ENCODE measurements around the gene TLE1. TPM values are rescaled to one million over a fixed set of nuclear protein-coding genes. Genes with fewer than 3 reads are reported as not detected.

TLE1 gene
- total and polyA plus RNA-seq, 4 experiments from 2014 or later: 0.49 to 3.8 (median 1.6) TPM

DNA sequence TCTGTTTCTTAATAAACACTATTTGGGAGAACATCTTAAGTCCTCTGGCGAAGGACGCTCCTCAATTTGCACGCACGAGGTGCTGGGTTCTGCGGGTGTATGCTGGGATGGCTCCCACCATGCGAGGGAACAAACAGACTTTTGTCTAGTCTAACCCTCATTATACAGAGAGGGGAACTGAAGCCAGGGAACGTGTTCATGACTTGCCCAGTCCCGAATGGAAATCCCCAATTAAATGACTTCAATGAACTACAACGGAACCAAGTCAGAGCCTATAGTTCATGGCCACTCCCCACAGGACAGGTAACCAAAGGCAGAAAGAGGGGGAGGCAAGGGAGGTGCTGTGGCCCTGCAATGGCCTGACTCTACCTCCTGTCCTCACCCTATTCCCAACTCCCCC lies 9.3 kb downstream of the TLE1 start:
- no peak overlapping the region for H3K27ac Mint-ChIP-seq
- ChIA-PET CTCF (ENCODE audit: partially characterized antibody) (no interaction called here), POLR2A (ENCODE audit: partially characterized antibody) (no interaction called here)
- H3K4me3 ChIP-seq (ENCODE audit: low read length in 2 of 2): no peak overlapping the region
- peaks cover 4 to 8% (median 6%) of the 10 kb centered on the region in 4 donors for H3K4me1 Mint-ChIP-seq
- H3K4me1 ChIP-seq (ENCODE audit: insufficient read depth, low read length): peaks cover 6% of the 10 kb centered on the region
- no peak for DNase-seq
- peaks cover 0 to 3% of the 10 kb centered on the region in 2 donors for H3K27me3 Mint-ChIP-seq
- H3K36me3 ChIP-seq (ENCODE audit: insufficient read depth, low read length): no peaks in the 10 kb centered on the region
- no peak overlapping the region for H3K27ac ChIP-seq (ENCODE audit: low read depth, low read length)
- H3K9me3 Mint-ChIP-seq: peaks cover 0 to 3% (median 0%) of the 10 kb centered on the region in 8 donors
- H3K4me3 Mint-ChIP-seq: no peak overlapping the region
- intact Hi-C loops (cut with micrococcal nuclease): no loop called here
- H3K27me3 ChIP-seq (ENCODE audit: insufficient read depth, low read length): no peaks in the 10 kb centered on the region
- no peaks in the 10 kb centered on the region for H3K36me3 Mint-ChIP-seq
- no peaks in the 10 kb centered on the region for H3K9me3 ChIP-seq (ENCODE audit: control insufficient read depth in 1 of 2, low read length in 2 of 2)

- Mint-ChIP-seq H3K27ac (no peak overlapping the region), H3K36me3 (no peaks in the 10 kb centered on the region), H3K9me3 (peaks cover 0 to 3% (median 0%) of the 10 kb centered on the region in 8 donors), H3K4me3 (no peak overlapping the region), H3K4me1 (peaks cover 4 to 8% (median 6%) of the 10 kb centered on the region in 4 donors), H3K27me3 (peaks cover 0 to 3% of the 10 kb centered on the region in 2 donors)
- no peaks in the 10 kb centered on the region for H3K36me3 ChIP-seq (ENCODE audit: insufficient read depth, low read length)
- CTCF ChIA-PET (ENCODE audit: partially characterized antibody): no interaction called here
- intact Hi-C loops (cut with micrococcal nuclease): no loop called here
- H3K4me3 ChIP-seq (ENCODE audit: low read length in 2 of 2): no peak overlapping the region
- H3K4me1 ChIP-seq (ENCODE audit: insufficient read depth, low read length): peaks cover 6% of the 10 kb centered on the region
- no peaks in the 10 kb centered on the region for H3K9me3 ChIP-seq (ENCODE audit: control insufficient read depth in 1 of 2, low read length in 2 of 2)
- POLR2A ChIA-PET (ENCODE audit: partially characterized antibody): no interaction called here
- H3K27ac ChIP-seq (ENCODE audit: low read depth, low read length): no peak overlapping the region
- H3K27me3 ChIP-seq (ENCODE audit: insufficient read depth, low read length): no peaks in the 10 kb centered on the region
- no peak for DNase-seq
Observed at GRCh38 chr9:81678088-81678487, 11.3 kb downstream of the TLE1 start.

DNA sequence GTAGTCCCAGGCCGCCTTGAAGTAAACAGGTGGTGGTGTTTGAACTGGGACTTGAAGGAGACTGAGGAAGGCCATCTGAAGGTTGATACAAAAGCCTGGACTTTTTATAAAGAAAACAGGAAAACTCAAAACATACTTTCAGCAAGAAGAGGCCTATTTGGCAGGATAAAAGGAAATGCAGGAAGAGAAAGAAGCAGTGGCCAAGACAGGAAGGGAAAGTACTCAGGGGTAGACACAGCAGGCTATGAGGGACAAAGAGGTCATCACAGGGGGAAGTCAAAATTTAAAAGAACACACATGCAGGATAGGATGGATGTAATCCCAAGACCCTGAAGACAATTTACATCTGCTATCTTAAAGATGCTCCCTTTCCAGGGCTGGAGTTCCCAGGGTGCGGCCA lies 13.0 kb downstream of the TLE1 start:
- POLR2A ChIA-PET (ENCODE audit: partially characterized antibody): no interaction called here
- DNase-seq: no peak

GRCh38 chr9:81673310-81673709 lies 16.0 kb downstream of the TLE1 start:
- no peak overlapping the region for H3K4me3 Mint-ChIP-seq

More for the DNA sequence above, 13.0 kb downstream of the TLE1 start:
- H3K27ac ChIP-seq (ENCODE audit: low read depth, low read length): no peak overlapping the region
- Mint-ChIP-seq H3K4me1 (no peaks in the 10 kb centered on the region), H3K27me3 (no peaks in the 10 kb centered on the region), H3K4me3 (no peak overlapping the region), H3K9me3 (peaks cover 0 to 3% (median 0%) of the 10 kb centered on the region in 8 donors), H3K36me3 (no peaks in the 10 kb centered on the region), H3K27ac (no peak overlapping the region)
- intact Hi-C loops (cut with micrococcal nuclease): no loop called here
- H3K36me3 ChIP-seq (ENCODE audit: insufficient read depth, low read length): no peaks in the 10 kb centered on the region
- CTCF ChIA-PET (ENCODE audit: partially characterized antibody): no interaction called here
- no peak overlapping the region for H3K4me3 ChIP-seq (ENCODE audit: low read length in 2 of 2)
- H3K27me3 ChIP-seq (ENCODE audit: insufficient read depth, low read length): no peaks in the 10 kb centered on the region
- H3K4me1 ChIP-seq (ENCODE audit: insufficient read depth, low read length): no peaks in the 10 kb centered on the region
- no peaks in the 10 kb centered on the region for H3K9me3 ChIP-seq (ENCODE audit: control insufficient read depth in 1 of 2, low read length in 2 of 2)

GRCh38 chr9:81671880-81672280 lies 17.5 kb downstream of the TLE1 start:
- intact Hi-C loops (cut with micrococcal nuclease): no loop called here

More at GRCh38 chr9:81673310-81673709, 16.0 kb downstream of the TLE1 start:
- no peak overlapping the region for H3K27ac ChIP-seq (ENCODE audit: low read depth, low read length)
- DNase-seq: no peak
- H3K27me3 ChIP-seq (ENCODE audit: insufficient read depth, low read length): no peaks in the 10 kb centered on the region
- H3K9me3 ChIP-seq (ENCODE audit: control insufficient read depth in 1 of 2, low read length in 2 of 2): no peaks in the 10 kb centered on the region
- intact Hi-C loops (cut with micrococcal nuclease): no loop called here
- no peaks in the 10 kb centered on the region for H3K36me3 ChIP-seq (ENCODE audit: insufficient read depth, low read length)
- no peak overlapping the region for H3K4me3 ChIP-seq (ENCODE audit: low read length in 2 of 2)
- H3K27ac Mint-ChIP-seq: no peak overlapping the region
- H3K27me3 Mint-ChIP-seq: no peaks in the 10 kb centered on the region
- no peaks in the 10 kb centered on the region for H3K36me3 Mint-ChIP-seq
- peaks cover 0 to 4% (median 0%) of the 10 kb centered on the region in 8 donors for H3K9me3 Mint-ChIP-seq
- H3K4me1 Mint-ChIP-seq: no peaks in the 10 kb centered on the region
- CTCF ChIA-PET (ENCODE audit: partially characterized antibody): no interaction called here
- POLR2A ChIA-PET (ENCODE audit: partially characterized antibody): no interaction called here
- H3K4me1 ChIP-seq (ENCODE audit: insufficient read depth, low read length): no peaks in the 10 kb centered on the region

GRCh38 chr9:81669866-81670265 lies 19.5 kb downstream of the TLE1 start:
- no peaks in the 10 kb centered on the region for H3K36me3 Mint-ChIP-seq
- ChIA-PET POLR2A (ENCODE audit: partially characterized antibody) (no interaction called here), CTCF (ENCODE audit: partially characterized antibody) (no interaction called here)
- no peaks in the 10 kb centered on the region for H3K4me1 ChIP-seq (ENCODE audit: insufficient read depth, low read length)
- H3K4me1 Mint-ChIP-seq: no peaks in the 10 kb centered on the region
- no peaks in the 10 kb centered on the region for H3K27me3 ChIP-seq (ENCODE audit: insufficient read depth, low read length)
- no peak overlapping the region for H3K4me3 ChIP-seq (ENCODE audit: low read length in 2 of 2)
- no peak overlapping the region for H3K4me3 Mint-ChIP-seq
- no peak for DNase-seq
- no peaks in the 10 kb centered on the region for H3K36me3 ChIP-seq (ENCODE audit: insufficient read depth, low read length)
- H3K27ac Mint-ChIP-seq: no peak overlapping the region
- intact Hi-C loops (cut with micrococcal nuclease): no loop called here
- no peaks in the 10 kb centered on the region for H3K9me3 ChIP-seq (ENCODE audit: control insufficient read depth in 1 of 2, low read length in 2 of 2)
- H3K27ac ChIP-seq (ENCODE audit: low read depth, low read length): no peak overlapping the region
- H3K9me3 Mint-ChIP-seq: peaks cover 0 to 5% (median 0%) of the 10 kb centered on the region in 8 donors
- H3K27me3 Mint-ChIP-seq: no peaks in the 10 kb centered on the region

More at GRCh38 chr9:81671880-81672280, 17.5 kb downstream of the TLE1 start:
- H3K36me3 Mint-ChIP-seq: no peaks in the 10 kb centered on the region
- Histone ChIP-seq H3K9me3 (ENCODE audit: control insufficient read depth in 1 of 2, low read length in 2 of 2) (no peaks in the 10 kb centered on the region), H3K36me3 (ENCODE audit: insufficient read depth, low read length) (no peaks in the 10 kb centered on the region), H3K4me1 (ENCODE audit: insufficient read depth, low read length) (no peaks in the 10 kb centered on the region), H3K27ac (ENCODE audit: low read depth, low read length) (no peak overlapping the region), H3K27me3 (ENCODE audit: insufficient read depth, low read length) (no peaks in the 10 kb centered on the region), H3K4me3 (ENCODE audit: low read length in 2 of 2) (no peak overlapping the region)
- H3K4me3 Mint-ChIP-seq: no peak overlapping the region
- no peak overlapping the region for H3K27ac Mint-ChIP-seq
- no peak for DNase-seq
- H3K9me3 Mint-ChIP-seq: peaks cover 0 to 5% (median 0%) of the 10 kb centered on the region in 8 donors
- ChIA-PET POLR2A (ENCODE audit: partially characterized antibody) (no interaction called here), CTCF (ENCODE audit: partially characterized antibody) (no interaction called here)
- H3K4me1 Mint-ChIP-seq: no peaks in the 10 kb centered on the region
- H3K27me3 Mint-ChIP-seq: no peaks in the 10 kb centered on the region

DNA sequence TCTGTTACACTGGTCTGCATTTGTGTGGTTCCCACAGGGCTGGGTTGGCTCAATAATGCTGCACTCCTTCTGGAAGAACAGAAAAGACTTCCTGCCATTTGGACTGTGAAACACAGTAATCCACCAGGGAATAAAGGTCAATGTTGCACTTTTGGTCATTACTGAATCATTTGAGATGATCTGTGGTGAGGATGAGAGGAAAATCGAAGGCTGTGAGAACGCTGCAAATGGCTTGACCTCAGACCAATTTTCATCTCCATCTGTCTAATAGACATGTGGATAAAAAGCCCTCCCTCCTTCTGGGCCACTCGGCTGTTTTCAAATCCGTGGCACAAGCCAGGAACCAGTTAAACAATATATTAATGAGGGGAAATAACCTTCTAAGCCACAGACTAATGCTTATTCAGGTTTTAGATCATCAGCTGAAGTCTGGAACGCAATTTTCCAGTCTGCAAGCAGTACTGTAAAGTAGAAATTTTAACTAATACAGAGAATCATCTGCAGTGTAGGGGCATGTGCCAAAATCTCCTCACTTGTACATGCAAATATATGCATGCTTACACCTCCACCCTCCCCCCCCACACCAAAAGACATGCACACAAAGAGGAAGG lies 20.2 kb downstream of the TLE1 start:
- H3K4me1 Mint-ChIP-seq: no peaks in the 10 kb centered on the region
- Histone ChIP-seq H3K36me3 (ENCODE audit: insufficient read depth, low read length) (no peaks in the 10 kb centered on the region), H3K4me1 (ENCODE audit: insufficient read depth, low read length) (no peaks in the 10 kb centered on the region), H3K27ac (ENCODE audit: low read depth, low read length) (no peak overlapping the region), H3K27me3 (ENCODE audit: insufficient read depth, low read length) (no peaks in the 10 kb centered on the region), H3K4me3 (ENCODE audit: low read length in 2 of 2) (no peak overlapping the region), H3K9me3 (ENCODE audit: control insufficient read depth in 1 of 2, low read length in 2 of 2) (no peaks in the 10 kb centered on the region)
- CTCF ChIA-PET (ENCODE audit: partially characterized antibody): no interaction called here
- no peaks in the 10 kb centered on the region for H3K36me3 Mint-ChIP-seq
- H3K27ac Mint-ChIP-seq: no peak overlapping the region
- POLR2A ChIA-PET (ENCODE audit: partially characterized antibody): no interaction called here
- H3K4me3 Mint-ChIP-seq: no peak overlapping the region
- intact Hi-C loops (cut with micrococcal nuclease): no loop called here
- DNase-seq: no peak
- no peaks in the 10 kb centered on the region for H3K27me3 Mint-ChIP-seq
- peaks cover 0 to 5% (median 0%) of the 10 kb centered on the region in 8 donors for H3K9me3 Mint-ChIP-seq

DNA sequence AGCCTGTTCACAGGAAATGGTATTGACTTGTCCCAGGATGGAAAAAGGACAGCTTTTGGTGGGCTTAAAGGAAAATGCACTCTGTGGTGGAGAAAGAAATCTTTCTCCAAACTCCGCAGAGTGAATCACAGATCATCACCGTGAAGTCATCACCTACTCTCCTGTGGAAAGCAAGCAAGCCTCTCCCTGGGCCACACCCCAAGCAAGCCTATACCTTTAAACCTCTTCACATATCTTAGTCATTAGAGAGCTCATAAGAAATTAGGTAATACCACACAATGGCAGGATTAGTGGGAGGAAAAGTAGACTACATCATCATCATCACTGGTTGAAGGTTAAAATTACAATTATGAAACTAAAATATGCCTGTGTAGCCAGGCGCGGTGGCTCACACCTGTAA lies 23.2 kb downstream of the TLE1 start:
- Histone ChIP-seq H3K9me3 (ENCODE audit: control insufficient read depth in 1 of 2, low read length in 2 of 2) (no peaks in the 10 kb centered on the region), H3K27ac (ENCODE audit: low read depth, low read length) (no peak overlapping the region), H3K4me3 (ENCODE audit: low read length in 2 of 2) (no peak overlapping the region), H3K4me1 (ENCODE audit: insufficient read depth, low read length) (no peaks in the 10 kb centered on the region), H3K36me3 (ENCODE audit: insufficient read depth, low read length) (no peaks in the 10 kb centered on the region), H3K27me3 (ENCODE audit: insufficient read depth, low read length) (no peaks in the 10 kb centered on the region)
- ChIA-PET CTCF (ENCODE audit: partially characterized antibody) (no interaction called here), POLR2A (ENCODE audit: partially characterized antibody) (no interaction called here)
- Mint-ChIP-seq H3K4me3 (no peak overlapping the region), H3K4me1 (no peaks in the 10 kb centered on the region), H3K27ac (no peak overlapping the region), H3K9me3 (peaks cover 0 to 3% (median 0%) of the 10 kb centered on the region in 8 donors), H3K27me3 (no peaks in the 10 kb centered on the region), H3K36me3 (no peaks in the 10 kb centered on the region)
- intact Hi-C loops (cut with micrococcal nuclease): no loop called here
- no peak for DNase-seq
